ENCODE results near the gene LARGE1.

DNA sequence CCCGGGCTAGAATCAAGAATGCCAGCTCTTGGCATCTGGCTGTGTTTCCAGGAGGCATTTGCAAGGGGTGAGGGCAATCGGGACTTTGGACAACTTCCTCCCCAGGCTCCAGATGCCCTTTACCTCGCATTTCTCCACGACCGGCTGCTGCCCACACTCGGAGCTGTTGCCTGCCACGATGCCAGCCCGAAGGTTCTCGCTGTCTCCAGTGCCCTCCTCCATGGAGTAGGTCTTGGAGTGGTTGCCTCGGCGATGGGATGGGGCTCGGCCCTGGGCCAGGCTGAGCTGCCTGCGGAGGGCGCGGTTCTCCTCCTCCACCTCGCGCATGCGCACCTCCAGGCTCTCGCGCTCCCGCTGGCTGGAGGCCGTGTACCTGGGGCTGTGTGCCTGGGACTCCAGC lies 270.0 kb downstream of the LARGE1 start:
- TF ChIP-seq CTCF (conservative IDR thresholded peaks at IDR 0.05; ENCODE audit: low read length) (no peak), EZH2phosphoT487 (IDR thresholded peaks at IDR 0.05; ENCODE audit: borderline replicate concordance) (no peak)
